ENCODE results near the gene VPS33B.

DNA sequence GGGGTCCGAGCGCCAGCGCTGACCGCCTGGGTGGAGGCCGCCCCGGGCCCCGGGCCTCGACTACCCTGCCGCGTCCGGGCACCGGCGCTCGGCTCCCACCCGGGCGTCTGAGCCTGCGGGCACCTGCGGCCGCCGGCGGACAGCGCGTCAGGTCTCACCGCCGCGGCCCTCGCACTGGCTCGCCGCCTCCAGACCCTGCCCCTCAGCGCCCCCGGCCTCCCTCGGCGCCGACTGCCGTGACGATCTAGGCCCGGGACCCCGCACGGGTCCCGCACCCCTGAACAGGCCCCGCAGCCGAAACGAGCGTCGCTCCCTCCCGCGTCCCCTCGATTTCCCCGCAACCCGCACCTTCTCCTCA is 28.4 kb downstream of the VPS33B start:
- TF ChIP-seq, protein P1, sequence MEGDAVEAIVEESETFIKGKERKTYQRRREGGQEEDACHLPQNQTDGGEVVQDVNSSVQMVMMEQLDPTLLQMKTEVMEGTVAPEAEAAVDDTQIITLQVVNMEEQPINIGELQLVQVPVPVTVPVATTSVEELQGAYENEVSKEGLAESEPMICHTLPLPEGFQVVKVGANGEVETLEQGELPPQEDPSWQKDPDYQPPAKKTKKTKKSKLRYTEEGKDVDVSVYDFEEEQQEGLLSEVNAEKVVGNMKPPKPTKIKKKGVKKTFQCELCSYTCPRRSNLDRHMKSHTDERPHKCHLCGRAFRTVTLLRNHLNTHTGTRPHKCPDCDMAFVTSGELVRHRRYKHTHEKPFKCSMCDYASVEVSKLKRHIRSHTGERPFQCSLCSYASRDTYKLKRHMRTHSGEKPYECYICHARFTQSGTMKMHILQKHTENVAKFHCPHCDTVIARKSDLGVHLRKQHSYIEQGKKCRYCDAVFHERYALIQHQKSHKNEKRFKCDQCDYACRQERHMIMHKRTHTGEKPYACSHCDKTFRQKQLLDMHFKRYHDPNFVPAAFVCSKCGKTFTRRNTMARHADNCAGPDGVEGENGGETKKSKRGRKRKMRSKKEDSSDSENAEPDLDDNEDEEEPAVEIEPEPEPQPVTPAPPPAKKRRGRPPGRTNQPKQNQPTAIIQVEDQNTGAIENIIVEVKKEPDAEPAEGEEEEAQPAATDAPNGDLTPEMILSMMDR (IDR thresholded peaks at IDR 0.05): no peak
- no peak for TF ChIP-seq POLR2A (IDR thresholded peaks at IDR 0.05)

Data from testis (tissue), 2 donors.